Mesendoderm (in vitro differentiated cells): ENCODE measurements around the gene CYSTM1.

Experiments
- DNase-seq: peaks from one replicate; pipeline ENCODE4 v3.0.0; 2013
- H2AK5ac ChIP-seq: 2 replicates; pipeline ENCODE4 v1.6.1; 2013; ENCODE audit warnings: low read length, inconsistent platforms
- H2BK120ac ChIP-seq: 2 replicates; pipeline ENCODE4 v1.6.1; 2013; ENCODE audit warnings: low read depth, mild to moderate bottlenecking, low read length, moderate library complexity, mixed read lengths
- H2BK15ac ChIP-seq: replicated peaks from 2 replicates; pipeline ENCODE4 v1.6.1; 2013; ENCODE audit warnings: low read depth, mild to moderate bottlenecking, moderate library complexity
- H2BK5ac ChIP-seq: 2 replicates; pipeline ENCODE4 v1.6.1; 2013; ENCODE audit warnings: low read length, inconsistent platforms
- H3K18ac ChIP-seq: 2 replicates; pipeline ENCODE4 v1.6.1; 2013; ENCODE audit warnings: mild to moderate bottlenecking, low read length, mixed read lengths
- H3K23ac ChIP-seq: one replicate; pipeline ENCODE4 v1.6.1; 2013; ENCODE audit warnings: low read length
- H3K27ac ChIP-seq: 2 replicates; pipeline ENCODE4 v1.5.1; 2013; ENCODE audit warnings: low read depth, mild to moderate bottlenecking, inconsistent platforms, low read length, moderate library complexity
- H3K27me3 ChIP-seq: 2 replicates; pipeline ENCODE4 v1.6.1; 2013; ENCODE audit warnings: low read length, control low read depth, mild to moderate bottlenecking, inconsistent platforms; ENCODE audit not compliant: insufficient read depth, poor library complexity
- H3K36me3 ChIP-seq: 2 replicates; pipeline ENCODE4 v1.6.1; 2013; ENCODE audit warnings: low read length, inconsistent platforms; ENCODE audit not compliant: control insufficient read depth, insufficient read depth
- H3K4ac ChIP-seq: one replicate; pipeline ENCODE4 v1.6.1; 2013; ENCODE audit warnings: low read depth, mild to moderate bottlenecking, low read length, moderate library complexity
- H3K4me1 ChIP-seq: 2 replicates; pipeline ENCODE4 v1.6.1; 2013; ENCODE audit warnings: low read depth, low read length, inconsistent platforms; ENCODE audit not compliant: control insufficient read depth
- H3K4me2 ChIP-seq: 2 replicates; pipeline ENCODE4 v1.6.1; 2013; ENCODE audit warnings: low read length
- H3K4me3 ChIP-seq: 2 replicates; pipeline ENCODE4 v1.5.1; 2013; ENCODE audit warnings: mild to moderate bottlenecking, low read length
- H3K56ac ChIP-seq: one replicate; pipeline ENCODE4 v1.6.1; 2013; ENCODE audit warnings: low read length
- H3K79me1 ChIP-seq: 2 replicates; pipeline ENCODE4 v1.6.1; 2013; ENCODE audit warnings: low read length, inconsistent platforms
- H3K79me2 ChIP-seq: 2 replicates; pipeline ENCODE4 v1.6.1; 2013; ENCODE audit warnings: mild to moderate bottlenecking, low read length; ENCODE audit not compliant: control insufficient read depth, insufficient read depth
- H3K9ac ChIP-seq: 2 replicates; pipeline ENCODE4 v1.6.1; 2013; ENCODE audit warnings: low read length, inconsistent platforms
- H4K5ac ChIP-seq: one replicate; pipeline ENCODE4 v1.6.1; 2013; ENCODE audit warnings: low read length
- H4K8ac ChIP-seq: one replicate; pipeline ENCODE4 v1.6.1; 2013; ENCODE audit warnings: low read depth, mild to moderate bottlenecking, control low read depth, low read length, moderate library complexity
- WGBS: extraction: QIAGEN DNeasy Blood & Tissue Kit; methylation state at CpG from one replicate; pipeline ENCODE4 v1.1.7; 2013; ENCODE audit warnings: low lambda C conversion rate, missing lambda C conversion rate; ENCODE audit not compliant: insufficient coverage; ENCODE audit errors: extremely low coverage; 5-methylcytosine and 5-hydroxymethylcytosine counted together

The CYSTM1 gene

DNA sequence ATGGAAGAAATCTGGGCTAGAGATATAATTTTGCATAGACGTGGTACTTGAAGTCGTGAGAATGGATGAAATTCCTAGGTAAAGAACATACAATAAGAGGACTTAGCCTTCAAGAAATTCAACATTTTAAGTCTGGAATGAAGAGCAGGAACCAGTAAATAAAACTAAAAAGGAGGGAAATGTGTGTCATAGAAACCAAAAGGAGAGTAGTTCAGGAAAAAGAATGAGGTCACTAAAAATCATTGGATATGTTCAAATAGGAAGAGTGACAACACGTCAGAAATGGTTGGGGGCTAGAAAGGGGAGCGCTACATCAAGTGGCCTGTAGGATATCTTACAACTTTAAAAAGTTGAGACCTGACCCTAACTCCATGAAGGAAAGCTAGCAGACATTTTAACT is 83.9 kb downstream of the CYSTM1 start:
- DNase-seq, result no peak

DNA sequence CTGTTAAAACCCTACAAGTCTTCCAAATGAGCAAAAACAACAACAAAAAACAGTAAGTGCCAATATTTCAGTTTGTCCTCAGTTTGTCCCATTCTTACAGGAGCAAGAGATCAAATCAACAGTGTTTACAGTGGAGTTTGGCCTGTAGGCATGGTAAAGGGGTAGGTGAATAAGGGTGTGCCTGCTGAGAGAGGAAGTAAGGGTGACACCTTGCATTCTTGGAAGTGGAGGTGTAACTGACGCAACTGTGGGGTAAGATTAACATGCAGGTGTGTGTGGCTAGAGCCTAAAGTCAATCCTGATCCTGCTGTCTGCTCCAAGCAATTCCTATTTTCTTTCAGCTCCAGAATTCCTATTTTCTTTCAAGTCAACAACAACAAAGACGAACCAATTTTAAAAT is 84.5 kb downstream of the CYSTM1 start:
- H3K36me3 ChIP-seq, result no peaks in the 10 kb centered on the region
- H3K4ac ChIP-seq, result no peak overlapping the region
- no peak overlapping the region for H4K5ac ChIP-seq
- H3K27ac ChIP-seq, result no peak overlapping the region
- H3K23ac ChIP-seq, result no peak overlapping the region
- no peak overlapping the region for H3K18ac ChIP-seq
- no peak overlapping the region for H2BK15ac ChIP-seq
- no peak overlapping the region for H2BK120ac ChIP-seq
- no CpG with 5 or more reads among the region's 2 CpGs for WGBS
- peaks cover 16% of the 10 kb centered on the region for H3K79me1 ChIP-seq
- H3K56ac ChIP-seq, result no peak overlapping the region
- H3K79me2 ChIP-seq, result peaks cover 12% of the 10 kb centered on the region
- no peak overlapping the region for H3K4me2 ChIP-seq
- H4K8ac ChIP-seq, result no peak overlapping the region
- no peak overlapping the region for H3K4me3 ChIP-seq
- H3K4me1 ChIP-seq, result peaks cover 11% of the 10 kb centered on the region
- peak overlapping the region; percentile 46 for H2BK5ac ChIP-seq
- H2AK5ac ChIP-seq, result no peak overlapping the region
- no peaks in the 10 kb centered on the region for H3K27me3 ChIP-seq
- H3K9ac ChIP-seq, result no peak overlapping the region
- peak; percentile 95 for DNase-seq

More for the DNA sequence above, 83.9 kb downstream of the CYSTM1 start:
- Histone ChIP-seq H3K4me3 (no peak overlapping the region), H3K4ac (no peak overlapping the region), H3K79me1 (peaks cover 19% of the 10 kb centered on the region), H3K18ac (no peak overlapping the region), H2AK5ac (no peak overlapping the region), H4K5ac (no peak overlapping the region), H2BK15ac (no peak overlapping the region), H3K56ac (no peak overlapping the region), H2BK120ac (no peak overlapping the region), H3K27me3 (no peaks in the 10 kb centered on the region), H3K4me2 (no peak overlapping the region), H3K36me3 (no peaks in the 10 kb centered on the region), H4K8ac (no peak overlapping the region), H3K27ac (peak overlapping the region; percentile 10), H3K9ac (no peak overlapping the region), H3K23ac (no peak overlapping the region), H3K4me1 (peaks cover 11% of the 10 kb centered on the region), H2BK5ac (peak overlapping the region; percentile 46), H3K79me2 (peaks cover 12% of the 10 kb centered on the region)
- no CpG with 5 or more reads among the region's 4 CpGs for WGBS

DNA sequence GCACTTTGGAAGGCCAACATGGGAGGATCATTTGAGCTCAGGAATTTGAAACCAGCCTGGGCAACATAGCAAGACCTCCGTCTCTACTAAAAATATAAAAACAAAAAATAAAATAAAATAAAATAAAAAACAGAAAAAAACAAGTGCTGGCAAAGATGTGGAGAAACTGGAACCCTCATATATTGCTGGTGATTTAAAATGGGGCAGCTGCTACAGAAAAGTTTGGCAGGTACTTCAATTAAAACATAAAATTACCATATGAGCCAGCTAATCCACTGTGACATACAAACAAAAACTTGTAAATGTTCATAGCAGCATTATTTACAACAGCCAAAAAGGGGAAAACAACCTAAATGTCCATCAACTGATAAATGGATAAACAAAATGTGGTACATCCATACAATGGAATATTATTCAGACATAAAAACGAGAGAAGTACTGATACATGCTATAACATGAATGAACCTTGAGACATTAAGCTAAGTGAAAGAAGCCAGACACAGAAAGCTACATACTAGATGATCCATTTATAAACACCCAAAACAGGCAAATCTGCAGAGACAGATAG is 85.2 kb downstream of the CYSTM1 start:
- no peak overlapping the region for H3K23ac ChIP-seq
- no peak overlapping the region for H3K4me3 ChIP-seq
- H3K79me2 ChIP-seq, result peaks cover 14% of the 10 kb centered on the region
- no CpG with 5 or more reads among the region's 2 CpGs for WGBS
- H3K4ac ChIP-seq, result no peak overlapping the region
- no peak overlapping the region for H2BK120ac ChIP-seq
- H3K36me3 ChIP-seq, result no peaks in the 10 kb centered on the region
- no peak overlapping the region for H4K5ac ChIP-seq
- H3K27me3 ChIP-seq, result no peaks in the 10 kb centered on the region
- no peak overlapping the region for H2BK15ac ChIP-seq
- no peak overlapping the region for H3K9ac ChIP-seq
- H3K27ac ChIP-seq, result no peak overlapping the region
- DNase-seq, result no peak
- no peak overlapping the region for H3K18ac ChIP-seq
- no peak overlapping the region for H3K4me2 ChIP-seq
- no peak overlapping the region for H3K56ac ChIP-seq
- peaks cover 11% of the 10 kb centered on the region for H3K4me1 ChIP-seq
- H2BK5ac ChIP-seq, result no peak overlapping the region
- H2AK5ac ChIP-seq, result no peak overlapping the region
- no peak overlapping the region for H4K8ac ChIP-seq
- H3K79me1 ChIP-seq, result peaks cover 14% of the 10 kb centered on the region

DNA sequence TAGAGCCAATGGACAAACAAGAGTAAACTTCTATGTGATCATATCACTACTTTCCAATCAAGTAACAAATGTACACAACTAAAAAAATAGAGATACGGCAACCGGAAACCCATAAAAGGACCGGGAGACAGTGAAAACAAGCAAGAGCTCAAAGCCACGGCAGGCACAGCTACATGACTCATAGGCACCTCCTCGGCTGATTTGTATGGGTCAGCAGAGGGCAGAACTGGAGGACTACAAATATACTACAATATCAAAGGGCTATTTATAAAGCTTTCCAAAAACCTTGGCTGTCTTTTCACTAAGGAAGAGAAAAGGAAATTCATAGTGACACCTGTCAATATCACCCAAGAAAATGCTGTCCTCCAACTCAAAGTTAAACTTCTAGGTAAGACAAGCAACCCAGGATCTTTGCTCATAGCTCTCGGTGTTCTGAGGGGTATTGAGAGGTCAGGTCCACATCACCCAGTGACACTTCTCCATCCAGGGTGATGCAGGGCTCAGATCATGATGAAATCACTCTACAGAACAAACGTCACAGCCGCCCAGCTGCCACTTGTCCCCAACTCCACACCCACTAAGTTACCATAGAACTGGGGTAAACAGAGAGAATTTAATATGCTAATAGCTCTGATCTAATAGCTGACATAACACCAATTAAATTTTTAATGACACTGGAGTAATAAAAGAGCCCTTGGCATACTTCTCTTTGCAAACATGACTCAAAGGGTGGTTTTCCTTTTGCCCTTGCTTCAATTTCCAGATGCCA is 86.6 kb downstream of the CYSTM1 start:
- Histone ChIP-seq H3K4me2 (no peak overlapping the region), H4K8ac (no peak overlapping the region), H3K9ac (no peak overlapping the region), H3K4me1 (peaks cover 11% of the 10 kb centered on the region), H3K4me3 (no peak overlapping the region), H2BK5ac (no peak overlapping the region), H2BK120ac (no peak overlapping the region), H3K79me2 (peaks cover 13% of the 10 kb centered on the region), H3K27ac (no peak overlapping the region), H2BK15ac (no peak overlapping the region), H3K4ac (no peak overlapping the region), H3K36me3 (no peaks in the 10 kb centered on the region), H4K5ac (no peak overlapping the region), H3K56ac (no peak overlapping the region), H3K27me3 (no peaks in the 10 kb centered on the region), H3K23ac (no peak overlapping the region), H3K79me1 (peaks cover 14% of the 10 kb centered on the region), H2AK5ac (no peak overlapping the region), H3K18ac (no peak overlapping the region)
- peak; percentile 73 for DNase-seq
- WGBS, result no CpG with 5 or more reads among the region's 8 CpGs

DNA sequence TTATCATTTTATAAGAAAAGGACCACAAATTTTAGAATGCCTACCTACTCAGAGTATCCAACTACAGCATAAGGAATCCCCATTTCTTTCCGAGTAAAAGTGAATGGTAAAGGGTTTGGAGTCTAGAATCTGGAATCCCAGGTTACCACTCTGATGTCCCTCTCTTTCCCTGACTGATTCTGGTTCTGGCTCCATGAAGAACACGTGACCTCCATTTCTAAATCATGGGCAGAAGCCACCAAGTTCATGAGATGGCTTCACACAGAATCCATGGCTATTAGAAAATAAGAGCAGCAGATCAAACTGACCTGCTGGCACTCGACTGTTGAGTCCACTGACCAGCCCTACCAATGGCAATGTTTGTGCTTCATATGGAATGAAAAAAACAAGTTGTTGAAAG is 87.2 kb downstream of the CYSTM1 start:
- H3K23ac ChIP-seq, result no peak overlapping the region
- H3K18ac ChIP-seq, result no peak overlapping the region
- H3K79me1 ChIP-seq, result peaks cover 16% of the 10 kb centered on the region
- no peak overlapping the region for H3K9ac ChIP-seq
- no peak overlapping the region for H3K4me3 ChIP-seq
- H2AK5ac ChIP-seq, result no peak overlapping the region
- H3K4me2 ChIP-seq, result no peak overlapping the region
- H2BK120ac ChIP-seq, result no peak overlapping the region
- peaks cover 11% of the 10 kb centered on the region for H3K4me1 ChIP-seq
- H3K56ac ChIP-seq, result no peak overlapping the region
- no peaks in the 10 kb centered on the region for H3K27me3 ChIP-seq
- H4K5ac ChIP-seq, result no peak overlapping the region
- no peaks in the 10 kb centered on the region for H3K36me3 ChIP-seq
- no peak overlapping the region for H2BK15ac ChIP-seq
- no CpG with 5 or more reads among the region's 3 CpGs for WGBS
- no peak overlapping the region for H3K27ac ChIP-seq
- no peak overlapping the region for H3K4ac ChIP-seq
- H2BK5ac ChIP-seq, result no peak overlapping the region
- no peak for DNase-seq
- H3K79me2 ChIP-seq, result peaks cover 12% of the 10 kb centered on the region
- H4K8ac ChIP-seq, result no peak overlapping the region
